Stimulated activated naive CD8-positive, alpha-beta T cell treated with anti-CD3 and anti-CD28 coated beads, Interleukin-15, Interleukin-2, amounts not matched to agents 100 U/mL and 50 U/mL, for 24 hours (primary cell): ENCODE measurements around the gene RELT.

Experiments
- ATAC-seq: fragments of 150-1000 bp; cut with Tn5 transposase; one replicate; pipeline ENCODE4 v1.10.0; 2021
- DNase-seq: peaks from one replicate; pipeline ENCODE4 v3.0.0; 2021

Gene RELT

GRCh38 chr11:73404506-73405145, 28.4 kb downstream of the RELT start:
- ATAC-seq (no peak), DNase-seq (no peak)

- no peak for DNase-seq
- ATAC-seq = no peak
These were observed 28.9 kb downstream of the RELT start for GRCh38 chr11:73405146-73405510.

GRCh38 chr11:73406131-73406530, 29.9 kb downstream of the RELT start:
- no peak for ATAC-seq

GRCh38 chr11:73406619-73407018, 30.4 kb downstream of the RELT start:
- ATAC-seq (no peak), DNase-seq (no peak)

More at GRCh38 chr11:73406131-73406530, 29.9 kb downstream of the RELT start:
- no peak for DNase-seq

- no peak for ATAC-seq
- no peak for DNase-seq
These were observed 33.2 kb downstream of the RELT start for GRCh38 chr11:73409431-73409830.

GRCh38 chr11:73410627-73411026, 34.4 kb downstream of the RELT start:
- no peak for DNase-seq
- ATAC-seq = no peak

GRCh38 chr11:73411031-73411430, 34.8 kb downstream of the RELT start:
- DNase-seq (no peak), ATAC-seq (no peak)

GRCh38 chr11:73412308-73412707, 36.1 kb downstream of the RELT start:
- ATAC-seq = no peak

GRCh38 chr11:73413256-73413655, 37.1 kb downstream of the RELT start:
- no peak for DNase-seq
- no peak for ATAC-seq

More at GRCh38 chr11:73412308-73412707, 36.1 kb downstream of the RELT start:
- no peak for DNase-seq

- DNase-seq = no peak
- no peak for ATAC-seq
These were observed 38.9 kb downstream of the RELT start for GRCh38 chr11:73414977-73415651.

GRCh38 chr11:73415854-73416615, 39.8 kb downstream of the RELT start:
- DNase-seq = no peak

GRCh38 chr11:73416786-73417185, 40.6 kb downstream of the RELT start:
- no peak for DNase-seq
- ATAC-seq = no peak

More at GRCh38 chr11:73415854-73416615, 39.8 kb downstream of the RELT start:
- no peak for ATAC-seq

GRCh38 chr11:73420136-73420535, 43.9 kb downstream of the RELT start:
- DNase-seq = no peak
- no peak for ATAC-seq

- ATAC-seq = no peak
- no peak for DNase-seq
These were observed 46.7 kb downstream of the RELT start for GRCh38 chr11:73422886-73423285.

GRCh38 chr11:73423506-73423905, 47.3 kb downstream of the RELT start:
- DNase-seq (no peak), ATAC-seq (no peak)

GRCh38 chr11:73425108-73425507, 48.9 kb downstream of the RELT start:
- ATAC-seq (no peak), DNase-seq (no peak)

- DNase-seq = no peak
These were observed 50.1 kb downstream of the RELT start for GRCh38 chr11:73426219-73426850.

GRCh38 chr11:73428227-73428626, 52.0 kb downstream of the RELT start:
- DNase-seq (no peak), ATAC-seq (no peak)

More at GRCh38 chr11:73426219-73426850, 50.1 kb downstream of the RELT start:
- ATAC-seq = no peak

GRCh38 chr11:73428699-73429098, 52.5 kb downstream of the RELT start:
- DNase-seq (no peak), ATAC-seq (no peak)

- DNase-seq (no peak), ATAC-seq (no peak)
These were observed 53.0 kb downstream of the RELT start for GRCh38 chr11:73429121-73429750.

GRCh38 chr11:73430326-73430725, 54.1 kb downstream of the RELT start:
- DNase-seq (no peak), ATAC-seq (no peak)

GRCh38 chr11:73431396-73431795, 55.2 kb downstream of the RELT start:
- DNase-seq = no peak
- no peak for ATAC-seq
